ENCODE measurements around the gene CCDC77.

- TF ChIP-seq POLR2A (IDR thresholded peaks at IDR 0.05; ENCODE audit: low read depth, low read length) (no peak), MYC (IDR thresholded peaks at IDR 0.05; ENCODE audit: insufficient read depth, insufficient read length, insufficient replicate concordance, low read length, severe bottlenecking) (no peak), YY1 (IDR thresholded peaks at IDR 0.05; ENCODE audit: low read depth, low read length) (no peak), GABPA (IDR thresholded peaks at IDR 0.05; ENCODE audit: low read depth) (no peak), POLR2AphosphoS5 (IDR thresholded peaks at IDR 0.05; ENCODE audit: low read length) (no peak)
- TF ChIP-seq, protein P1, sequence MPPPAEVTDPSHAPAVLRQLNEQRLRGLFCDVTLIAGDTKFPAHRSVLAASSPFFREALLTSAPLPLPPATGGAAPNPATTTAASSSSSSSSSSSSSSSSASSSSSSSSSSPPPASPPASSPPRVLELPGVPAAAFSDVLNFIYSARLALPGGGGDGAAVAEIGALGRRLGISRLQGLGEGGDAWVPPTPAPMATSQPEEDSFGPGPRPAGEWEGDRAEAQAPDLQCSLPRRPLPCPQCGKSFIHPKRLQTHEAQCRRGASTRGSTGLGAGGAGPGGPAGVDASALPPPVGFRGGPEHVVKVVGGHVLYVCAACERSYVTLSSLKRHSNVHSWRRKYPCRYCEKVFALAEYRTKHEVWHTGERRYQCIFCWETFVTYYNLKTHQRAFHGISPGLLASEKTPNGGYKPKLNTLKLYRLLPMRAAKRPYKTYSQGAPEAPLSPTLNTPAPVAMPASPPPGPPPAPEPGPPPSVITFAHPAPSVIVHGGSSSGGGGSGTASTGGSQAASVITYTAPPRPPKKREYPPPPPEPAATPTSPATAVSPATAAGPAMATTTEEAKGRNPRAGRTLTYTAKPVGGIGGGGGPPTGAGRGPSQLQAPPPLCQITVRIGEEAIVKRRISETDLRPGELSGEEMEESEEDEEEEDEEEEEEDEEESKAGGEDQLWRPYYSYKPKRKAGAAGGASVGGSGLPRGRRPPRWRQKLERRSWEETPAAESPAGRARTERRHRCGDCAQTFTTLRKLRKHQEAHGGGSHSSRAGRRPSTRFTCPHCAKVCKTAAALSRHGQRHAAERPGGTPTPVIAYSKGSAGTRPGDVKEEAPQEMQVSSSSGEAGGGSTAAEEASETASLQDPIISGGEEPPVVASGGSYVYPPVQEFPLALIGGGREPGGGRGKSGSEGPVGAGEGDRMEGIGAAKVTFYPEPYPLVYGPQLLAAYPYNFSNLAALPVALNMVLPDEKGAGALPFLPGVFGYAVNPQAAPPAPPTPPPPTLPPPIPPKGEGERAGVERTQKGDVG (CRISPR knock-in tag; IDR thresholded peaks at IDR 0.05) = no peak
- TF ChIP-seq, protein P2, sequence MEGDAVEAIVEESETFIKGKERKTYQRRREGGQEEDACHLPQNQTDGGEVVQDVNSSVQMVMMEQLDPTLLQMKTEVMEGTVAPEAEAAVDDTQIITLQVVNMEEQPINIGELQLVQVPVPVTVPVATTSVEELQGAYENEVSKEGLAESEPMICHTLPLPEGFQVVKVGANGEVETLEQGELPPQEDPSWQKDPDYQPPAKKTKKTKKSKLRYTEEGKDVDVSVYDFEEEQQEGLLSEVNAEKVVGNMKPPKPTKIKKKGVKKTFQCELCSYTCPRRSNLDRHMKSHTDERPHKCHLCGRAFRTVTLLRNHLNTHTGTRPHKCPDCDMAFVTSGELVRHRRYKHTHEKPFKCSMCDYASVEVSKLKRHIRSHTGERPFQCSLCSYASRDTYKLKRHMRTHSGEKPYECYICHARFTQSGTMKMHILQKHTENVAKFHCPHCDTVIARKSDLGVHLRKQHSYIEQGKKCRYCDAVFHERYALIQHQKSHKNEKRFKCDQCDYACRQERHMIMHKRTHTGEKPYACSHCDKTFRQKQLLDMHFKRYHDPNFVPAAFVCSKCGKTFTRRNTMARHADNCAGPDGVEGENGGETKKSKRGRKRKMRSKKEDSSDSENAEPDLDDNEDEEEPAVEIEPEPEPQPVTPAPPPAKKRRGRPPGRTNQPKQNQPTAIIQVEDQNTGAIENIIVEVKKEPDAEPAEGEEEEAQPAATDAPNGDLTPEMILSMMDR (IDR thresholded peaks at IDR 0.05 in 2 of 3, conservative IDR thresholded peaks at IDR 0.05 in 1 of 3; ENCODE audit: control insufficient read depth in 2 of 3, extremely low read depth in 1 of 3, insufficient read depth in 1 of 3, low read depth in 3 of 3, low read length in 3 of 3) = no peak
These were observed 33.5 kb upstream of the CCDC77 start for GRCh38 chr12:367972-368371.

All from GM12878 (cell line).